KMS-11 (cell line): ENCODE data around the gene GABARAPL2.

Experiments used
- H2AFZ ChIP-seq: fragments of 200-600 bp; sonication (generic); 2 replicates; pipeline ENCODE4 v1.6.1; 2016; ENCODE audit warnings: antibody characterized with exemption, mixed run types, low read depth
- H3K27ac ChIP-seq: fragments of 200-600 bp; sonication (generic); 2 replicates; pipeline ENCODE4 v1.6.1; 2016; ENCODE audit warnings: mild to moderate bottlenecking, mixed run types
- H3K27me3 ChIP-seq: fragments of 200-600 bp; sonication (generic); 2 replicates; pipeline ENCODE4 v1.6.1; 2017; ENCODE audit warnings: mild to moderate bottlenecking, low read depth, mixed run types, moderate library complexity; ENCODE audit not compliant: insufficient read depth
- H3K36me3 ChIP-seq: fragments of 200-600 bp; sonication (generic); 2 replicates; pipeline ENCODE4 v1.6.1; 2017; ENCODE audit warnings: mild to moderate bottlenecking, mixed run types; ENCODE audit not compliant: insufficient read depth
- H3K4me1 ChIP-seq: fragments of 200-600 bp; sonication (generic); 2 replicates; pipeline ENCODE4 v1.6.1; 2016; ENCODE audit warnings: mild to moderate bottlenecking, low read depth, mixed run types; ENCODE audit not compliant: poor library complexity, severe bottlenecking
- H3K4me2 ChIP-seq: fragments of 200-600 bp; sonication (generic); 2 replicates; pipeline ENCODE4 v1.7.0; 2016; ENCODE audit warnings: mild to moderate bottlenecking, mixed run types
- H3K4me3 ChIP-seq: fragments of 200-600 bp; sonication (generic); IDR thresholded peaks from 2 replicates; pipeline ENCODE4 v1.6.1; 2017; ENCODE audit warnings: low read depth, low read length, mixed read lengths; ENCODE audit not compliant: insufficient read depth
- H3K79me2 ChIP-seq: fragments of 200-600 bp; sonication (generic); 2 replicates; pipeline ENCODE4 v1.6.1; 2016; ENCODE audit warnings: low read depth, mixed run types; ENCODE audit not compliant: insufficient read depth
- H3K9ac ChIP-seq: fragments of 200-600 bp; sonication (generic); 2 replicates; pipeline ENCODE4 v1.6.1; 2016; ENCODE audit warnings: mild to moderate bottlenecking, mixed run types
- H4K20me1 ChIP-seq: fragments of 200-600 bp; sonication (generic); 2 replicates; pipeline ENCODE4 v1.6.1; 2016; ENCODE audit warnings: mild to moderate bottlenecking, mixed run types; ENCODE audit not compliant: insufficient read depth
- CTCF ChIP-seq: fragments of 200-600 bp; sonication (generic); conservative IDR thresholded peaks from 2 replicates; pipeline ENCODE4 v1.6.1; 2017; ENCODE audit warnings: low read depth, mild to moderate bottlenecking, antibody characterized with exemption, low read length, moderate library complexity, mixed read lengths

GABARAPL2 gene

GRCh38 chr16:75567911-75568310 lies 1.7 kb downstream of the GABARAPL2 start:
- Histone ChIP-seq H3K27ac (no peak overlapping the region), H3K4me2 (no peak overlapping the region), H3K9ac (no peak overlapping the region), H3K27me3 (no peaks in the 10 kb centered on the region), H3K79me2 (peaks cover 19% of the 10 kb centered on the region; the same call in 1 of the 2 replicates), H3K4me1 (peaks cover 14% of the 10 kb centered on the region), H3K4me3 (no peak overlapping the region), H2AFZ (no peak overlapping the region), H3K36me3 (peaks cover 11% of the 10 kb centered on the region; the same call in 1 of the 2 replicates), H4K20me1 (no peaks in the 10 kb centered on the region)
- TF ChIP-seq CTCF = no peak

- H4K20me1 ChIP-seq = no peaks in the 10 kb centered on the region
- H3K79me2 ChIP-seq = peaks cover 19% of the 10 kb centered on the region; the same call in 1 of the 2 replicates
- H3K4me3 ChIP-seq = no peak overlapping the region
- H3K4me2 ChIP-seq = no peak overlapping the region
- H3K27me3 ChIP-seq = no peaks in the 10 kb centered on the region
- no peak overlapping the region for H3K27ac ChIP-seq
- TF ChIP-seq CTCF = no peak
- peaks cover 6% of the 10 kb centered on the region for H3K4me1 ChIP-seq
- H3K36me3 ChIP-seq = peaks cover 11% of the 10 kb centered on the region; the same call in 1 of the 2 replicates
- no peak overlapping the region for H2AFZ ChIP-seq
- H3K9ac ChIP-seq = no peak overlapping the region
These were observed 4.4 kb downstream of the GABARAPL2 start for GRCh38 chr16:75570396-75571065.

GRCh38 chr16:75572864-75573542 lies 6.8 kb downstream of the GABARAPL2 start:
- H3K4me2 ChIP-seq = no peak overlapping the region
- H3K9ac ChIP-seq = no peak overlapping the region
- no peaks in the 10 kb centered on the region for H4K20me1 ChIP-seq
- no peaks in the 10 kb centered on the region for H3K27me3 ChIP-seq
- H3K4me3 ChIP-seq = no peak overlapping the region
- 0 out of 2 replicates have a peak, but pooled peaks cover 2% of the 10 kb centered on the region for H3K79me2 ChIP-seq
- H3K27ac ChIP-seq = no peak overlapping the region
- TF ChIP-seq CTCF = no peak
- H3K36me3 ChIP-seq = peaks cover 15% of the 10 kb centered on the region; the same call in 1 of the 2 replicates
- H2AFZ ChIP-seq = no peak overlapping the region
- H3K4me1 ChIP-seq = no peaks in the 10 kb centered on the region

- Histone ChIP-seq H3K4me2 (no peak overlapping the region), H3K9ac (no peak overlapping the region), H3K4me3 (no peak overlapping the region), H4K20me1 (no peaks in the 10 kb centered on the region), H3K27me3 (no peaks in the 10 kb centered on the region), H2AFZ (no peak overlapping the region), H3K27ac (no peak overlapping the region), H3K36me3 (peaks cover 6% of the 10 kb centered on the region; the same call in 1 of the 2 replicates), H3K4me1 (no peaks in the 10 kb centered on the region), H3K79me2 (no peaks in the 10 kb centered on the region)
- no peak for TF ChIP-seq CTCF
These were observed 7.8 kb downstream of the GABARAPL2 start for GRCh38 chr16:75573955-75574354.
